ENCODE measurements around the gene GGCT. TPM values are rescaled to one million over a fixed set of nuclear protein-coding genes. Genes with fewer than 3 reads are reported as not detected.
A peak's percentile ranks its signal among the peaks of the same experiment; 100 is the strongest.
"Not testable (repeated sequence)": the region's sequence is repeated elsewhere in the genome, so short reads cannot be mapped to it uniquely, and the experiment has no call there.

Gene GGCT
- total RNA-seq, 3 donors from 2014 or later, result 29.9 to 50.2 (median 32.8) TPM

- no peaks in the 10 kb centered on the region for H3K4me1 ChIP-seq (ENCODE audit: low read depth)
- DNase-seq (no peak), ATAC-seq (no peak)
- no peaks in the 10 kb centered on the region for H3K9me3 ChIP-seq
- H3K4me3 ChIP-seq, result no peak overlapping the region
- intact Hi-C loops (cut with DNase I, micrococcal nuclease), result no loop called here
- H3K36me3 ChIP-seq (ENCODE audit: low read depth), result no peaks in the 10 kb centered on the region
- TF ChIP-seq, protein P1, sequence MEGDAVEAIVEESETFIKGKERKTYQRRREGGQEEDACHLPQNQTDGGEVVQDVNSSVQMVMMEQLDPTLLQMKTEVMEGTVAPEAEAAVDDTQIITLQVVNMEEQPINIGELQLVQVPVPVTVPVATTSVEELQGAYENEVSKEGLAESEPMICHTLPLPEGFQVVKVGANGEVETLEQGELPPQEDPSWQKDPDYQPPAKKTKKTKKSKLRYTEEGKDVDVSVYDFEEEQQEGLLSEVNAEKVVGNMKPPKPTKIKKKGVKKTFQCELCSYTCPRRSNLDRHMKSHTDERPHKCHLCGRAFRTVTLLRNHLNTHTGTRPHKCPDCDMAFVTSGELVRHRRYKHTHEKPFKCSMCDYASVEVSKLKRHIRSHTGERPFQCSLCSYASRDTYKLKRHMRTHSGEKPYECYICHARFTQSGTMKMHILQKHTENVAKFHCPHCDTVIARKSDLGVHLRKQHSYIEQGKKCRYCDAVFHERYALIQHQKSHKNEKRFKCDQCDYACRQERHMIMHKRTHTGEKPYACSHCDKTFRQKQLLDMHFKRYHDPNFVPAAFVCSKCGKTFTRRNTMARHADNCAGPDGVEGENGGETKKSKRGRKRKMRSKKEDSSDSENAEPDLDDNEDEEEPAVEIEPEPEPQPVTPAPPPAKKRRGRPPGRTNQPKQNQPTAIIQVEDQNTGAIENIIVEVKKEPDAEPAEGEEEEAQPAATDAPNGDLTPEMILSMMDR (IDR thresholded peaks at IDR 0.05), result no peak
Measured at GRCh38 chr7:30485667-30486066, 19.0 kb downstream of the GGCT start.

GRCh38 chr7:30481416-30481815, 23.2 kb downstream of the GGCT start:
- H3K36me3 ChIP-seq (ENCODE audit: low read depth); intact Hi-C loops (cut with DNase I, micrococcal nuclease); H3K4me3 ChIP-seq; ATAC-seq; DNase-seq; H3K9me3 ChIP-seq: not testable (repeated sequence)
- H3K4me1 ChIP-seq (ENCODE audit: low read depth), result peaks cover 21% of the 10 kb centered on the region

DNA sequence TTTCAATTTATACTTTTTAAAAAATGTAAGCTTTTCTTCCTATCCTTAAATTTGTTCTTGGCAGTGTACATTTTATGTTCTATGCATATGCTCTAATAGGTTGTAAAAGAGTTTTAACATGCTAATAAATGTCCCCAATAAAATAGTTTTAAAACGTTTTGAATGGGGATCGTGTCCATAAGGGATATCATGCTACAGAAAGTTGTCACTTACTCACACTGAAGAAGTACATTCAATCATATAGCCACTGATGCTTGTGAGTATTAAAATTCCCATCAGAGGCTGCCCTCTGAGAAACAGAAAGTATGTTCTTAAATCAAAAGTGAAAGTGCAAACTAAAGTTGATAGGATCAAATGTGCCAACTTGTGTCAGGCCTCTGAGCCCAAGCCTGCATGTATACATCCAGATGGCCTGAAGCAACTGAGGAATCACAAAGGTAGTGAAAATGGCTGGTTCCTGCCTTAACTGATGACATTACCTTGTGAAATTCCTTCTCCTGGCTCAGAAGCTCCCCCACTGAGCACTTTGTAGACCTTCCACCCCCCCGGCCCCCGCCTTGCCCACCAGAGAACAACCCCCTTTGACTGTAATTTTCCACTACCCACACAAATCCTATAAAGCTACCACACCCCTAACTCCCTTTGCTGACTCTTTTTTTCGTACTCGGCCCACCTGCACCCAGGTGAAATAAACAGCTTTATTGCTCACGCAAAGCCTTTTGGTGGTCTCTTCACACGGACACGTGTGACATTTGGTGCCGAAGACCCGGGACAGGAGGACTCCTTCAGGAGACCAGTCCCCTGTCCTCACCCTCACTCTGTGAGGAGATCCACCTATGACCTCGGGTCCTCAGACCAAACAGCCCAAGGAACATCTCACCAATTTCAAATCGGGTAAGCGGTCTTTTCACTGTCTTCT, 25.2 kb downstream of the GGCT start:
- H3K9me3 ChIP-seq, result no peaks in the 10 kb centered on the region
- peak in 2 of 3 donors; percentile 36 to 41 for DNase-seq
- peak; percentile 45 for ATAC-seq
- H3K36me3 ChIP-seq (ENCODE audit: low read depth), result no peaks in the 10 kb centered on the region
- peaks cover 26% of the 10 kb centered on the region for H3K4me1 ChIP-seq (ENCODE audit: low read depth)
- no peak overlapping the region for H3K4me3 ChIP-seq
- intact Hi-C loops (cut with DNase I, micrococcal nuclease), result no loop called here
- TF ChIP-seq, protein P1 (IDR thresholded peaks at IDR 0.05), result no peak

- peaks cover 26% of the 10 kb centered on the region for H3K4me1 ChIP-seq (ENCODE audit: low read depth)
- intact Hi-C loops (cut with DNase I, micrococcal nuclease), result no loop called here
- peak within 1 kb of the TSS; percentile 62 for H3K4me3 ChIP-seq
- TF ChIP-seq, protein P1 (IDR thresholded peaks at IDR 0.05), result no peak
- DNase-seq, result peak; percentile 84 to 92 (median 91)
- peak; percentile 98 for ATAC-seq
- no peaks in the 10 kb centered on the region for H3K9me3 ChIP-seq
- H3K36me3 ChIP-seq (ENCODE audit: low read depth), result no peaks in the 10 kb centered on the region
Measured at GRCh38 chr7:30478349-30479201, 26.1 kb downstream of the GGCT start, which contains the start of gene NOD1. NOD1 (minus strand) TSS chr7:30478784; CDS start chr7:30456921, 21,863 bp downstream.

DNA sequence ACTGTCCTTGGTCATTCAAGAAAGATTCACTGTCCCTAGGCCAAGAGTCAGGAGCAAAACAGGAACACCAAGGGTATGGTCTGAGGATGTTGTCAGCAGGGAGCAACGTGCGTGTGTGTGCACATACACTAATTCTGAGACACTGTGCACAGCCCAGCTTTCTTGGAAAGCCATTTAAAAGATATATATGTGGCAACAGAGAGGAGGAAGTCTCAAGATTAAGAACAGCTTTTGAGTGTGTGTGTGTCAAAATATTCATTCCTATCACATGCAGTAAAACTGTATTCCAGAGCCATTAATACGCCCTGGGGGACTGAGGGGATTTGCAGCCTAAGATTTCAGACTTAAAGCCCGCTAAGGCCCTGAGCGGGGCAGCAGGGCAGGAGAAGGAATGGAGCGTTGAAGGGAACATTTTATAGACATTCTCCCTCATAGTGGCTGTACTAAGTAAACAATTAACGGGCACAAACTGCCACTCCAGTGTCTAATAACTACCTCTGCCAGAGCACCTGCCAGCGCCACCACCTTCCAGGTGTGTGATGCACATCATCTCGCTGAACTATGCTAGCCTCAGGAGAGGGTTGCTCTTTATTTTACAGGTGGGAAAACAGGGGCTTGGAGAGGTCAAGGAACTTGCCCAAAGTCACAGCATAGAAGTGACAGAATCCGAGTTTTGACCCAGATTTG, 28.0 kb downstream of the GGCT start:
- TF ChIP-seq, protein P1 (IDR thresholded peaks at IDR 0.05), result no peak
- no peaks in the 10 kb centered on the region for H3K36me3 ChIP-seq (ENCODE audit: low read depth)
- intact Hi-C loops (cut with DNase I, micrococcal nuclease), result no loop called here
- no peak overlapping the region for H3K4me3 ChIP-seq
- ATAC-seq (peak; percentile 10), DNase-seq (peak in 1 of 3 donors; percentile 35)
- no peaks in the 10 kb centered on the region for H3K9me3 ChIP-seq
- peaks cover 26% of the 10 kb centered on the region for H3K4me1 ChIP-seq (ENCODE audit: low read depth)

All from mucosa of descending colon (tissue), 3 donors.